SJSA1 (cell line): ENCODE measurements around the gene MAPK10. TPM values are rescaled to one million over a fixed set of nuclear protein-coding genes. Genes with fewer than 3 reads are reported as not detected.
"Not testable (repeated sequence)": the region's sequence is repeated elsewhere in the genome, so short reads cannot be mapped to it uniquely, and the experiment has no call there.

Source experiments
- DNase-seq, 2 experiments: peaks; one replicate each; pipeline ENCODE4 v3.0.0-alpha.2; 2015 to 2020; ENCODE audit warnings: low spot score in 2 of 2, low read depth in 1 of 2
- H3K27ac ChIP-seq: fragments of 250-450 bp; sonication (Bioruptor Pico); 2 replicates; pipeline ENCODE4 v1.5.1; 2020; ENCODE audit warnings: mild to moderate bottlenecking, moderate library complexity
- H3K27me3 ChIP-seq: fragments of 250-450 bp; sonication (Bioruptor Pico); replicated peaks from 2 replicates; pipeline ENCODE4 v1.5.1; 2020; ENCODE audit warnings: mild to moderate bottlenecking, moderate library complexity
- H3K36me3 ChIP-seq: fragments of 250-450 bp; sonication (Bioruptor Pico); 2 replicates; pipeline ENCODE4 v1.5.1; 2020; ENCODE audit warnings: mild to moderate bottlenecking
- H3K4me1 ChIP-seq: fragments of 250-450 bp; sonication (Bioruptor Pico); replicated peaks from 2 replicates; pipeline ENCODE4 v1.6.1; 2021; ENCODE audit warnings: mild to moderate bottlenecking
- H3K4me3 ChIP-seq: fragments of 250-450 bp; sonication (Bioruptor Pico); 2 replicates; pipeline ENCODE4 v1.5.1; 2020; ENCODE audit warnings: mild to moderate bottlenecking
- H3K9me3 ChIP-seq: fragments of 250-450 bp; sonication (Bioruptor Pico); replicated peaks from 2 replicates; pipeline ENCODE4 v1.5.1; 2020; ENCODE audit warnings: mild to moderate bottlenecking
- total RNA-seq: library from RNA; depleted of rRNA; stranded (reverse); fragments of >200 nt; shearing (Covaris generic); gene quantifications from 2 replicates; pipeline ENCODE4 v1.2.3, GENCODE V29; 2014

The MAPK10 gene
- total RNA-seq, 1 experiment from 2014 or later: 24.7 TPM

DNA sequence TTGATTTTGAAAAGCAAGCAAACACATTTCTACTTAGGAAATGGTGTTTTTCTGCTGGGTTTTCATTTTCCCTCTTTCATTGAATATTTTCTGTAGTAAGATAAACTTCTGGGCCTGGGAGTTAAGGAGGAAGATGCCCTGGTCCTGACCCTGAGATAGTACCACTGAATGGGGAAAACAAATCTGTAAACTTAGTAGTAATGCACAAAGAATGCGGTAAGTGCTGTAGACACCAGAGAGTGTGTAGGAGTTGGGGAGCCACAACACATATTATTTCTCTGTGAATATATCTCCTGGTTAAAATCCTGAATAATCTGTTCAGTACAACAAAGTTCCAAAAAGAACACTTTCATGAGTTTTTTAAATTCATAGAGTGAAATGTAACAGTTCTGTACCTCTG lies 178.3 kb downstream of the MAPK10 start:
- H3K27ac ChIP-seq: no peak overlapping the region
- no peaks in the 10 kb centered on the region for H3K36me3 ChIP-seq
- no peaks in the 10 kb centered on the region for H3K27me3 ChIP-seq

GRCh38 chr4:86178211-86178610 lies 181.6 kb downstream of the MAPK10 start:
- Histone ChIP-seq H3K27ac (no peak overlapping the region), H3K4me3 (no peak overlapping the region), H3K9me3 (no peaks in the 10 kb centered on the region), H3K36me3 (no peaks in the 10 kb centered on the region), H3K27me3 (no peaks in the 10 kb centered on the region), H3K4me1 (0 out of 2 replicates have a peak, but pooled peaks cover 3% of the 10 kb centered on the region)
- DNase-seq: no peak

More for the DNA sequence above, 178.3 kb downstream of the MAPK10 start:
- no peak for DNase-seq
- H3K4me1 ChIP-seq: 0 out of 2 replicates have a peak, but pooled peaks cover 3% of the 10 kb centered on the region
- no peak overlapping the region for H3K4me3 ChIP-seq
- H3K9me3 ChIP-seq: no peaks in the 10 kb centered on the region

GRCh38 chr4:86174506-86174905 lies 185.3 kb downstream of the MAPK10 start:
- H3K4me3 ChIP-seq: no peak overlapping the region
- no peaks in the 10 kb centered on the region for H3K27me3 ChIP-seq
- no peak overlapping the region for H3K27ac ChIP-seq
- no peak for DNase-seq
- no peaks in the 10 kb centered on the region for H3K4me1 ChIP-seq
- H3K36me3 ChIP-seq: no peaks in the 10 kb centered on the region
- no peaks in the 10 kb centered on the region for H3K9me3 ChIP-seq

DNA sequence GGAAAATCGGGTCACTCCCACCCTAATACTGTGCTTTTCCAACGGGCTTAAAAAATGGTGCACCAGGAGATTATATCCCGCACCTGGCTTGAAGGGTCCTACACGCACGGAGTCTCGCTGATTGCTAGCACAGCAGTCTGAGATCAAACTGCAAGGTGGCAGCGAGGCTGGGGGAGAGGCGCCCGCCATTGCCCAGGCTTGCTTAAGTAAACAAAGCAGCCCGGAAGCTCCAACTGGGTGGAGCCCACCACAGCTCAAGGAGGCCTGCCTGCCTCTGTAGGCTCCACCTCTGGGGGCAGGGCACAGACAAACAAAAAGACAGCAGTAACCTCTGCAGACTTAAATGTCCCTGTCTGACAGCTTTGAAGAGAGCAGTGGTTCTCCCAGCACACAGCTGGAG lies 191.5 kb downstream of the MAPK10 start:
- not testable (repeated sequence) for DNase-seq, H3K27me3 ChIP-seq, H3K27ac ChIP-seq, H3K4me3 ChIP-seq, H3K9me3 ChIP-seq, H3K4me1 ChIP-seq, H3K36me3 ChIP-seq

- no peak overlapping the region for H3K4me3 ChIP-seq
- no peak for DNase-seq
Observed at GRCh38 chr4:86160426-86160825, 199.4 kb downstream of the MAPK10 start.

GRCh38 chr4:86159216-86159615 lies 200.6 kb downstream of the MAPK10 start:
- H3K4me1 ChIP-seq: no peaks in the 10 kb centered on the region
- no peaks in the 10 kb centered on the region for H3K36me3 ChIP-seq
- H3K4me3 ChIP-seq: no peak overlapping the region
- no peaks in the 10 kb centered on the region for H3K27me3 ChIP-seq
- H3K9me3 ChIP-seq: no peaks in the 10 kb centered on the region
- H3K27ac ChIP-seq: no peak overlapping the region
- DNase-seq: no peak

More at GRCh38 chr4:86160426-86160825, 199.4 kb downstream of the MAPK10 start:
- Histone ChIP-seq H3K27me3 (no peaks in the 10 kb centered on the region), H3K27ac (no peak overlapping the region), H3K9me3 (no peaks in the 10 kb centered on the region), H3K4me1 (no peaks in the 10 kb centered on the region), H3K36me3 (no peaks in the 10 kb centered on the region)

GRCh38 chr4:86156531-86156930 lies 203.3 kb downstream of the MAPK10 start:
- Histone ChIP-seq H3K27me3 (no peaks in the 10 kb centered on the region), H3K4me3 (no peak overlapping the region), H3K27ac (no peak overlapping the region), H3K36me3 (no peaks in the 10 kb centered on the region), H3K4me1 (no peaks in the 10 kb centered on the region), H3K9me3 (no peaks in the 10 kb centered on the region)
- DNase-seq: no peak

DNA sequence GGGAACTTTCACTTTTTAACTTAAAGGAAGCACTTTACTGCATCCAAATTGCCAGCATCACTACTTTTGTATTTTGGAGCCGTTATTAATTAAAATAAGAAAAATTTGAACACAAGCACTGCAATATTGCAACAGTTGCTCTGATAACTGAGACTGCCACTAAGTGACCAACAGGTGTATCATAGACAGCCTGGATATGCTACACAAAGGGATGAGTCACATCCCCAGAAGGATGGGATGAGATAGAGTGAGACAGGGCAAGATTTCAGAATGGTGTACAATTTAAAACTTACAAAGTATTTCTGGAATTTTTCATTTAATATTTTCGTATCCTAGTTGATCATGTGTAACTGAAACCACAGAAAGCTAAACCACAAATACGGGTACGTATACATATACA lies 204.1 kb downstream of the MAPK10 start:
- Histone ChIP-seq H3K36me3 (no peaks in the 10 kb centered on the region), H3K4me3 (no peak overlapping the region), H3K27me3 (no peaks in the 10 kb centered on the region), H3K9me3 (no peaks in the 10 kb centered on the region), H3K4me1 (no peaks in the 10 kb centered on the region), H3K27ac (no peak overlapping the region)
- no peak for DNase-seq

DNA sequence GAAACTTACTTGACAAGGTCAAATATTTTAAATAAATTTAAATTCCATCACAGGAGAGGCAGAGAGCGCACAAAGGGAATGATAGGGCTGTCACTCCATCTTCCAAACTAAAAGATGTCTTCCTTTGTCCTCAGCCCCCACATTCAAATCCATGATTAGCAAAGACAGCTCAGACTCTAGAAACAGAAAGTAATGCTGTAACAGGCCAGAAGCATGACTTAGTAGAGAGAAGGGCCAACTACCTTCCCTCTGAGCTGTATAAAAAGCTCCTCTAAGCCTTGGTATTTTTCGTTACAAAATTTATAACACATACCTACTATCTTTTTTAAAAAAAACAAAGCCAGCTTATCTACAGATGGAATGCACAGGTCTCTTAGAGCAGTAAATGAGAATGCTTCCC lies 207.4 kb downstream of the MAPK10 start:
- Histone ChIP-seq H3K9me3 (no peaks in the 10 kb centered on the region), H3K27ac (no peak overlapping the region), H3K4me1 (no peaks in the 10 kb centered on the region), H3K27me3 (no peaks in the 10 kb centered on the region), H3K4me3 (no peak overlapping the region), H3K36me3 (no peaks in the 10 kb centered on the region)
- DNase-seq: no peak

GRCh38 chr4:86151196-86151595 lies 208.7 kb downstream of the MAPK10 start:
- Histone ChIP-seq H3K4me3 (no peak overlapping the region), H3K36me3 (no peaks in the 10 kb centered on the region), H3K27me3 (no peaks in the 10 kb centered on the region), H3K9me3 (no peaks in the 10 kb centered on the region), H3K27ac (no peak overlapping the region), H3K4me1 (no peaks in the 10 kb centered on the region)
- no peak for DNase-seq

- no peak for DNase-seq
- H3K4me1 ChIP-seq: no peaks in the 10 kb centered on the region
- H3K27me3 ChIP-seq: no peaks in the 10 kb centered on the region
- no peak overlapping the region for H3K27ac ChIP-seq
- no peaks in the 10 kb centered on the region for H3K9me3 ChIP-seq
- no peaks in the 10 kb centered on the region for H3K36me3 ChIP-seq
- H3K4me3 ChIP-seq: no peak overlapping the region
Observed at GRCh38 chr4:86141161-86141560, 218.7 kb downstream of the MAPK10 start.

GRCh38 chr4:86132468-86132867 lies 227.4 kb downstream of the MAPK10 start:
- Histone ChIP-seq H3K36me3 (no peaks in the 10 kb centered on the region), H3K27me3 (no peaks in the 10 kb centered on the region), H3K4me1 (no peaks in the 10 kb centered on the region), H3K9me3 (no peaks in the 10 kb centered on the region), H3K27ac (no peak overlapping the region), H3K4me3 (no peak overlapping the region)
- DNase-seq: no peak

- no peak for DNase-seq
- no peaks in the 10 kb centered on the region for H3K9me3 ChIP-seq
- no peak overlapping the region for H3K27ac ChIP-seq
- H3K36me3 ChIP-seq: no peaks in the 10 kb centered on the region
- no peak overlapping the region for H3K4me3 ChIP-seq
- H3K27me3 ChIP-seq: no peaks in the 10 kb centered on the region
- no peaks in the 10 kb centered on the region for H3K4me1 ChIP-seq
Observed at GRCh38 chr4:86131456-86131855, 228.4 kb downstream of the MAPK10 start.

DNA sequence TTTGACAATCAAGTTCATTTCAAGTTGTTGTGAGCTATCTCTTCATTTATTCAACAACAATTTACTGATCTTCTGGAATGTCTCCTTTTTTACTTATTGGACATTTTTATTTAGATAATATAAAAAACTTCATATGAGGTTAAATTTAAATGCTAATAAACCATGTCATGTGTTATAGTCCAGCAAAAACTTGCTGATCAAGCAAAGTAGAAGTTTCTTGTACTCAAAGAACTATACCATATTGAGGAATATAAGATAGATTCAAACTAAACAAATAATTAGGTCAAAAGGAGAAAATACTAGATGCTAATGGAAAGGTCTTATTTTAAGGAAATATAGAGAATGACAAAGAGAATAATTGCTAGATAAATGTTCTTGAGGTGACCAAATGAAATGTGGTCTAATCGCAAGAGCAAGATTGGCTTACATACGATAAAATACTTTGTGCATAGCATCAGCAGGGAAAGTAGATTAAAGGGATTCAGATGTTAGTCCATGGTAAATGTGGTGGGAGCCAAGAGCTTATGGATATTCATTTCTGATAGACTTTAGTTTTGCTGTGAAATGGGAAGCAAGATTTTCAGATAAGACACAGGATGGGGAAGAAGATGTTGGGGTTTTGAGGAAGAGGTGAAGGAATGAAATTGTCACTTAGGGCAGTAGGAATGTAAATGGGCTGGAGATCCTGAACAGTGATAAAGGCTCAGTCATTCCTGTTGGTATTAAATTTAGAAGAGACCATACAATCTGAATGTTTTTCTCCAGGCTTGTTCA lies 229.5 kb downstream of the MAPK10 start:
- no peak for DNase-seq
- Histone ChIP-seq H3K4me3 (no peak overlapping the region), H3K4me1 (no peaks in the 10 kb centered on the region), H3K36me3 (no peaks in the 10 kb centered on the region), H3K27me3 (no peaks in the 10 kb centered on the region), H3K27ac (no peak overlapping the region), H3K9me3 (no peaks in the 10 kb centered on the region)

- Histone ChIP-seq H3K36me3 (no peaks in the 10 kb centered on the region), H3K27ac (no peak overlapping the region), H3K4me3 (no peak overlapping the region), H3K4me1 (no peaks in the 10 kb centered on the region), H3K9me3 (no peaks in the 10 kb centered on the region), H3K27me3 (no peaks in the 10 kb centered on the region)
- no peak for DNase-seq
Observed at GRCh38 chr4:86129546-86129945, 230.3 kb downstream of the MAPK10 start.
